Muscle layer of colon (tissue), 2 donors: Measurements from ENCODE around the gene KREMEN2.
A peak's percentile ranks its signal among the peaks of the same experiment; 100 is the strongest.

Experiments
- H3K27ac ChIP-seq: one replicate; pipeline ENCODE4 v1.7.0; 2013; ENCODE audit warnings: low read depth, mild to moderate bottlenecking, low read length, moderate library complexity
- H3K27me3 ChIP-seq, 2 donors: one replicate each; pipeline ENCODE4 v1.7.0; 2013; ENCODE audit warnings: low read length in 2 of 2, mild to moderate bottlenecking in 2 of 2; ENCODE audit not compliant: insufficient read depth in 2 of 2, control insufficient read depth in 1 of 2
- H3K36me3 ChIP-seq: one replicate; pipeline ENCODE4 v1.7.0; 2013; ENCODE audit warnings: mild to moderate bottlenecking, low read length; ENCODE audit not compliant: insufficient read depth
- H3K4me1 ChIP-seq: one replicate; pipeline ENCODE4 v1.7.0; 2013; ENCODE audit warnings: mild to moderate bottlenecking, low read length; ENCODE audit not compliant: insufficient read depth
- H3K4me3 ChIP-seq, 2 donors: one replicate each; pipeline ENCODE4 v1.7.0; 2013; ENCODE audit warnings: low read length in 2 of 2, low read depth in 1 of 2, mild to moderate bottlenecking in 1 of 2, moderate library complexity in 1 of 2
- H3K9ac ChIP-seq: one replicate; pipeline ENCODE4 v1.7.0; 2013; ENCODE audit warnings: low read length
- H3K9me3 ChIP-seq: one replicate; pipeline ENCODE4 v1.7.0; 2013; ENCODE audit warnings: mild to moderate bottlenecking, low read length
- donor health status: abdominal sarcoma.
- donor health status: Adenocarcinoma of cecum.

KREMEN2 gene

GRCh38 chr16:2974319-2975056 lies 10.4 kb downstream of the KREMEN2 start:
- H3K27me3 ChIP-seq = peaks cover 0 to 34% of the 10 kb centered on the region in 2 donors
- H3K27ac ChIP-seq = no peak overlapping the region
- H3K4me1 ChIP-seq = no peaks in the 10 kb centered on the region
- no peak overlapping the region for H3K4me3 ChIP-seq
- no peaks in the 10 kb centered on the region for H3K9me3 ChIP-seq
- no peak overlapping the region for H3K9ac ChIP-seq
- H3K36me3 ChIP-seq = no peaks in the 10 kb centered on the region

DNA sequence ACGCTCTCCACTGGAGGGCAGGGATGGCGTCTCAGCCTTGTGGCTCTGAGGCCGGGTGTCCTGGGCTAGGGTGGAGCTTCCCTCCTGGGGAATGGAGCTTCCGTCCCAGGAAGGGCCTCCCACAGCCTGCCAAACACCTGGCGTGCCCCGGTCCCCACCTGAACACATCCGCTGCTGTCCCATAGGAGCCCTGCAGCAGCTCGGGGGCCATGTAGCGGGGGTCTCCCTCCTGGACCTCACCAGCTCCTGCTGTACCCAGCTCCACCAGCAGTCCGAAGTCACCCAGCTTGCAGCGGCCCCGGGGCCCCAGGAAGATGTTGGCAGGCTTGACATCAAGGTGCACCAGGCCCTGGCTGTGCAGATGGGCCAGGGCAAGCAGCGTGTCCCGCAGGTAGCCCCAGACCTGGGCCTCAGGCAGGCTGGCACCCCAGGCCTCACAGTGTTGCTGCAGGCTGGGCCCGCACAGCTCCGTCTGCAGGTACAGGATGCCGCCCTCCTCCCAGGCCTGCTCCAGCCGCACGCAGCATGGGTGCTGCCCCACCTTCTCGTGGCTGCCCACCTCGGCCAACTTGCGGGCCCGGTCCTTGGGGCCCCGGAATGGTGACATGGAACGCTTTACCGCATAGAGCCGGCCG lies 11.2 kb downstream of the KREMEN2 start:
- Histone ChIP-seq H3K9me3 (no peaks in the 10 kb centered on the region), H3K27ac (no peak overlapping the region), H3K4me3 (no peak overlapping the region), H3K27me3 (peaks cover 0 to 33% of the 10 kb centered on the region in 2 donors), H3K9ac (no peak overlapping the region), H3K36me3 (no peaks in the 10 kb centered on the region), H3K4me1 (no peaks in the 10 kb centered on the region)

DNA sequence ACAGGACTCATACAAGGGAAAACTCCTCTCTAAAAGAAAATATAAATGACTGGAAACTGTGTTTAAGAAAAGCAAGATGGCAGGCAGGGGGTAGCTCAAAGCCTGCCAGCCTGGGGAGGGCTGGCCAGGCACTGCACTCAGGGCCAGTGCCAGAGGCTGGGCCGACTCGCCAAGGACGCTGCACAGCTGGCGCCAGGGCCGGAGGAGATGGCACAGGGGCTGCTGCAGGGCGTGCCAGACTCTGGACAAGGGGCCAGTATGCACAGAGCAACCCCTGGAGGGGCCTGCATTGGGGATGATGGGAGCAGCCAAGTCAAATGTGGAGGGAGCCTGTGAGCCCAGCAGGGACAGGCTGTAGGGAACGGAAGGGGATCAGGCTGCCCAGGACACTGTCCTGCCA lies 12.1 kb downstream of the KREMEN2 start:
- Histone ChIP-seq H3K9me3 (no peaks in the 10 kb centered on the region), H3K9ac (no peak overlapping the region), H3K27me3 (peaks cover 0 to 28% of the 10 kb centered on the region in 2 donors), H3K27ac (no peak overlapping the region), H3K36me3 (no peaks in the 10 kb centered on the region), H3K4me1 (no peaks in the 10 kb centered on the region), H3K4me3 (no peak overlapping the region)

DNA sequence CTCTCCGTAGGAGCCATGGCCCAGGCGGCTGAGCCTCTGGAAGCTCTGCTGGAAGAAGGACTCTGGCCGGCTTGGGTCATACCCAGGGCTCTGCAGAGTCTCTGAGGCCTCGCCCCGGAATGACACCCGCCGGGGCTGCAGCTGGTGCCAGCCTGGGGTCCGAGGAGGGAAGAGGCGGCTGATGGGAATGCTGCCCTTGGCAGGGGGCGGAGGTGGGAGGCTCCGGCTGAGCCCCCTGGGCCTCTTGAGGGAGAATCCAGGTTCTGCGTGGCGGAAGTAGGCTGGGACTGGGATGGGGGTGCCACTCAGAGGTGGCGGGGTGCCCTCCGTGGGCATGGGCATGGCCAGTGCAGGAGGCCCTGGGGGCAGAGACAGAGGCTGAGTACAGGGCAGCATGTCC lies 12.6 kb downstream of the KREMEN2 start:
- H3K36me3 ChIP-seq = no peaks in the 10 kb centered on the region
- H3K4me1 ChIP-seq = no peaks in the 10 kb centered on the region
- H3K9ac ChIP-seq = no peak overlapping the region
- H3K27me3 ChIP-seq = peaks cover 0 to 23% of the 10 kb centered on the region in 2 donors
- H3K27ac ChIP-seq = no peak overlapping the region
- no peaks in the 10 kb centered on the region for H3K9me3 ChIP-seq
- H3K4me3 ChIP-seq = no peak overlapping the region

- Histone ChIP-seq H3K4me1 (no peaks in the 10 kb centered on the region), H3K27ac (no peak overlapping the region), H3K27me3 (peaks cover 0 to 21% of the 10 kb centered on the region in 2 donors), H3K4me3 (no peak overlapping the region), H3K9me3 (no peaks in the 10 kb centered on the region), H3K9ac (no peak overlapping the region), H3K36me3 (no peaks in the 10 kb centered on the region)
Observed at GRCh38 chr16:2977440-2977839, 13.4 kb downstream of the KREMEN2 start.

DNA sequence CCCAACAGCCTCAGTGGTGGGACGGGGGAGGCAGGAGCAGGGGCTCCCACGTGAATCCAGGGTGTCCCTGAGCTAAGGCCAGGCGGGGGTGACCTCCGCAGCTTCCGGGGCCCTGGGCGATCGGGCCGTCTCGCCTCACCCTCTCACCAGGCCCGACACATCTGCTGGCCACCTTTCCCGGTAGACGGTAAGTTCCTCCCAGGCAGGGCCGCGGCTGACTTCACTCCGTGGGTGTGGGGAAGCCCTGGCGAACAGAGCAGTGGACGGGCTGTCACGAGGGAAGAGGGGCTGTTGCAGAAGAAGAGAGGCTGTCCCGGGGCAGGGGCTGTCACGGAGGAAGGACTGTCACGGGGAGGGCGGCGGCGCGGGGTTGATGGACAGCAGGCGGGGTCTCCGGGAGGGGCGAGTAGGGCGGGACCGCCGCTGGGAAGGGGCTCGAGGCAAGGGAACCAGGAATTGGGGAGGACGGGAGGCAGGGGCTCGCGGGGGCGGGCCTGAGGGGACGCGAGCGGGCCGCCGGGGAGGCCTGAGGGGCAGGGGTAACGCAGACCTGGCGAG lies 15.7 kb downstream of the KREMEN2 start:
- peak overlapping the region in 1 of 2 donors; percentile 38 for H3K4me3 ChIP-seq
- no peaks in the 10 kb centered on the region for H3K9me3 ChIP-seq
- no peaks in the 10 kb centered on the region for H3K4me1 ChIP-seq
- peaks cover 0 to 21% of the 10 kb centered on the region in 2 donors for H3K27me3 ChIP-seq
- no peak overlapping the region for H3K9ac ChIP-seq
- no peaks in the 10 kb centered on the region for H3K36me3 ChIP-seq
- H3K27ac ChIP-seq = no peak overlapping the region

DNA sequence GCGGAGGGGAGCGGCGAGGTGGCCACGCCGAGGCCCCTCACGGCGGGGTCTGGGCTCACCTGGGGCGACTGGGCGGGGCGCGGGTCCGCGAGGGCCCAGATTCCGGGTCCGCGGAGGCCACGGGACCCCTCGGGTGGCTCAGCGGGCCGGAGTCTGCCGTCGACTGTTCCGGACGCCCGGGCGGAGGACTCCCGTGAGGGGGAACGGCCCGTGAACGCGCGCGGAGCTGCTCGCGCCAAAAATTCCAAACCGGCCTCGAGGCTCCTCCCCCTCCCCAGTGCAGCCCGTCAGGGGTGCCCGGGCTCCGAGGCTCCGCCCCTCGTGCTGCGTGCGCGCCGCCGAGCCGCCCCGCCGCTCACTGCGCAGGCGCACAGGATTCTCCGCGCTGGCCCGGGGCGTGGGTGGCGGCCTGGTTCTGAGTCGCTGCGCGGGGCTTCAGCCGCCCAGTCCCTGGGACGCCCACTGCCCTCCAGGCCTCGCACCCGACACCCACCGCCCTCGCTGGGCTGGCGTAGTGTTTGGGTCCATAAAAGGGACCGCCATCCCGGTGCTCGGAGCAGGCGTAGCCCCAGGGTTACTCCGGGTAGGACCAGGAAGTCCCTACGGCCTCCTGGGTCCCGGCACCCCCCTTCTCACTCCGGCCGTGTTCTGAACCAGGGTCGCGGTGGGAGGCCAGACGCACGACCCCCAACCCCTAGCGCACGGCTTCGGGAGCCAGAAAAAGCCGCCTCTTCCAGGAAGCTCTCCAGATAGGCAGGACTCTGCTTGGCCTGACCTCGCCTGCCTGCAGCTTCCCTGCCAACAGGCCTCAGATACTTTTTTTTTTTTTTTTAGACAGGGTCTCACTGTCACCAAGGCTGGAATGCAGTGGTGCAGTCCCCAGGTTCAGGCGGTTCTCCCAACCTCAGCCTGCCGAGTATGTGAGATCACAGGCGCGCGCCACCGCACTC lies 16.4 kb downstream of the KREMEN2 start, which contains the start of gene PKMYT1:
Gene PKMYT1 (minus strand): TSS at position 220 of the 950 bp plus-strand sequence. CDS start 789 bp downstream, outside the sequence.
- no peaks in the 10 kb centered on the region for H3K9me3 ChIP-seq
- peak within 1 kb of the TSS; percentile 71 for H3K9ac ChIP-seq
- H3K36me3 ChIP-seq = no peaks in the 10 kb centered on the region
- peak within 1 kb of the TSS; percentile 92 for H3K27ac ChIP-seq
- H3K4me3 ChIP-seq = peak within 1 kb of the TSS; percentile 71 to 86
- peaks cover 0 to 21% of the 10 kb centered on the region in 2 donors for H3K27me3 ChIP-seq
- H3K4me1 ChIP-seq = no peaks in the 10 kb centered on the region

DNA sequence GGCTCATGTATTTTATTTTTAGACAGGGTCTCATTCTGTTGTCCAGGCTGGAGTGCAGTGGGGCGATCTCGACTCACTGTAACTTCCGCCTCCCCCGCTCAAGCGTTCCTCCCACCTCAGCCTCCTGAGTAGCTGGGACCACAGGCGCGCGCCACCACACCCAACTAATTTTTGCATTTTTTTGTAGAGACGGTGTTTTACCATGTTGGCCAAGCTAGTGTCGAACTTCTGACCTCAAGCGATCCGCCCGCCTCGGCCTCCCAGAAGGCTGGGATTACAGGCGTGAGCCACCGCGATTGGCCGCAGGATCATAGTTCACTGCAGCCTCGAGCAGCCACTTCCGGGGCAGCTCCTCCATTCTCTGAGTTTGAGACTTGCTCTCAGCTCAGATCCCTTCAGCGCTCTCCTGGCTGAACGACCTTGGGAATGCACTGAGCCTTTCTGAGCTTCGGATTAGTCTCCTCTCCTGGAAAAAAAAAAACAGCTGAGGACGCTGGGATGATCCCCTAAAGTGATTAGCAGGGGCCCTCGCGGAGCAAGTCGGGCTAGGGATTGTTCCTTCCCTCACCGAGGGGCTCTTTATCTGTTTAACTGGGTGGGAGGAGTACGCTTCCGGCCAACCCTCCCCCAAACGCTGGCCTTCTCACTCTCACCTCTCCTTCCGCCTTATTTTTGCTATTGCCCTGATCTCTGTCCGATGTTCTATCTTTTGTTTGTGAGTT lies 17.3 kb downstream of the KREMEN2 start:
- Histone ChIP-seq H3K9me3 (no peaks in the 10 kb centered on the region), H3K36me3 (no peaks in the 10 kb centered on the region), H3K9ac (peak overlapping the region; percentile 71), H3K4me3 (peak overlapping the region in 1 of 2 donors; percentile 86), H3K4me1 (no peaks in the 10 kb centered on the region), H3K27ac (peak overlapping the region; percentile 92), H3K27me3 (peaks cover 0 to 18% of the 10 kb centered on the region in 2 donors)

DNA sequence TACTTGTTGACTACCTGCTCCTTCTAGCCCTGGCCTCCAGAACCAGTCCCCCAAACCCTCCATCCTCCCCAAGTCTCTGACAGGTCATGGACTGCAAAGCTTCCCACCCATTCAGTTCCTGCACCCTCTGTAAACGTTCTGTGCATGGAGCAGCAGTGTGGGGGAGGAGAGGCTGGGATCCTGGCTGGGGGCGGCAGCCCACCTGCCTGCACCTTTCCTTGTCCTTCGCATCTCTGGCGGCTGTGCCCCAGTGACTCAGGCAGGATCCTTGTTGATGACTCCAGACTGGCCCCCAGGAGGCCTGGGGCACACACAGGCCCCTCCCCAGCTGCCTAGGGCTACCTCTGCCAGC lies 17.8 kb downstream of the KREMEN2 start:
- Histone ChIP-seq H3K36me3 (no peaks in the 10 kb centered on the region), H3K27me3 (peaks cover 0 to 18% of the 10 kb centered on the region in 2 donors), H3K4me3 (no peak overlapping the region), H3K9me3 (no peaks in the 10 kb centered on the region), H3K4me1 (no peaks in the 10 kb centered on the region), H3K27ac (no peak overlapping the region), H3K9ac (no peak overlapping the region)

DNA sequence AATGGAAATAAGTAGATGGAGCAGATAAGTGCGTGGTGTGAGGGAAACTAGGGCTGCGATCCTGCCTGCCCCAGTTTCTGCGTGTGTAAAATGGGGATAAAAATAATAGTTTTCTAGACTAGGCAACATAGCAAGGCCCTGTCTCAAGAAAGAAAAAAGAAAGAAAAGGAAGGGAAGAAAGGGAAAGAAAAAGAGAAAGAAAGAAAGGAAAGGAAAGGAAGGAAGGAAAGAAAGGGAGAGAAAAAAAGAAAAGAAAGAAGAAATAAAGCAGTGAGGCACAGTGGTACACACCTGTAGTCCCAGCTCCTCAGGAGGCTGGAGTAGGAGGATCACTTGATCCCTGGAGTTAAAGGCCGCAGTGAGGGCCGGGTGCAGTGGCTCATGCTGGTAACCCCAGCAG lies 18.3 kb downstream of the KREMEN2 start:
- no peaks in the 10 kb centered on the region for H3K4me1 ChIP-seq
- H3K9ac ChIP-seq = no peak overlapping the region
- H3K27me3 ChIP-seq = peaks cover 0 to 18% of the 10 kb centered on the region in 2 donors
- no peak overlapping the region for H3K4me3 ChIP-seq
- H3K27ac ChIP-seq = no peak overlapping the region
- no peaks in the 10 kb centered on the region for H3K36me3 ChIP-seq
- H3K9me3 ChIP-seq = no peaks in the 10 kb centered on the region
